Left ventricle myocardium inferior (tissue), 1 donor: ENCODE results near the gene TM9SF1. TPM values are rescaled to one million over a fixed set of nuclear protein-coding genes. Genes with fewer than 3 reads are reported as not detected.
A peak's percentile ranks its signal among the peaks of the same experiment; 100 is the strongest.

Source experiments
- DNase-seq: peaks from one replicate; pipeline ENCODE4 v3.0.0-alpha.2; 2020
- H3K27ac ChIP-seq: fragments of 200-600 bp; replicated peaks from 2 replicates; pipeline ENCODE4 v1.8.0; 2021
- H3K27me3 ChIP-seq: fragments of 200-600 bp; 2 replicates; pipeline ENCODE4 v1.8.0; 2021; ENCODE audit warnings: low read depth
- H3K36me3 ChIP-seq: fragments of 200-600 bp; 2 replicates; pipeline ENCODE4 v1.8.0; 2021
- H3K4me1 ChIP-seq: fragments of 200-600 bp; 2 replicates; pipeline ENCODE4 v1.8.0; 2021
- H3K4me3 ChIP-seq: fragments of 200-600 bp; 2 replicates; pipeline ENCODE4 v1.8.0; 2021; ENCODE audit warnings: mild to moderate bottlenecking, moderate library complexity
- H3K9me3 ChIP-seq: fragments of 200-600 bp; replicated peaks from 2 replicates; pipeline ENCODE4 v1.8.0; 2021
- CTCF ChIP-seq: fragments of 200-600 bp; IDR thresholded peaks from 2 replicates; pipeline ENCODE4 v1.8.0; 2021; ENCODE audit warnings: antibody characterized with exemption, mild to moderate bottlenecking, borderline replicate concordance
- intact Hi-C: fragments of 100-400 bp; cut with micrococcal nuclease; formaldehyde crosslinking; loops from one replicate; pipeline ENCODE4 v1.11.0; 2022
- total RNA-seq: library from RNA; stranded (reverse); fragmentation: NEBNext Ultra II Directional; extraction: Animal tissue kit (Norgen Biotek cat#: 25700); gene quantifications from one replicate; pipeline ENCODE4 v1.2.1, GENCODE V29; 2021
- donor health status: DM: no; HTN: yes; CAD: no; lungs with severe emphysema.

TM9SF1 gene
- total RNA-seq, 1 donor from 2014 or later: 22.2 TPM

- H3K4me1 ChIP-seq: peaks cover 21% of the 10 kb centered on the region
- DNase-seq: no peak
- peak overlapping the region; percentile 83 for H3K4me3 ChIP-seq
- no peaks in the 10 kb centered on the region for H3K9me3 ChIP-seq
- H3K27ac ChIP-seq: no peak overlapping the region
- H3K27me3 ChIP-seq: no peaks in the 10 kb centered on the region
- peaks cover 69% of the 10 kb centered on the region for H3K36me3 ChIP-seq
- intact Hi-C loops: no loop called here
- no peak for TF ChIP-seq CTCF
These were observed 7.7 kb downstream of the TM9SF1 start for GRCh38 chr14:24187539-24187915.

GRCh38 chr14:24186831-24187538, 8.3 kb downstream of the TM9SF1 start:
- Histone ChIP-seq H3K36me3 (peaks cover 69% of the 10 kb centered on the region), H3K4me1 (peaks cover 21% of the 10 kb centered on the region), H3K27me3 (no peaks in the 10 kb centered on the region), H3K4me3 (no peak overlapping the region), H3K9me3 (no peaks in the 10 kb centered on the region), H3K27ac (no peak overlapping the region)
- no peak for DNase-seq
- TF ChIP-seq CTCF: no peak
- intact Hi-C loops: no loop called here

- DNase-seq: no peak
- no peak for TF ChIP-seq CTCF
- H3K27ac ChIP-seq: no peak overlapping the region
- no peaks in the 10 kb centered on the region for H3K27me3 ChIP-seq
- H3K4me3 ChIP-seq: no peak overlapping the region
- intact Hi-C loops: no loop called here
- peaks cover 22% of the 10 kb centered on the region for H3K4me1 ChIP-seq
- H3K9me3 ChIP-seq: no peaks in the 10 kb centered on the region
- peaks cover 70% of the 10 kb centered on the region for H3K36me3 ChIP-seq
These were observed 9.5 kb downstream of the TM9SF1 start for GRCh38 chr14:24185741-24186140.

- peaks cover 30% of the 10 kb centered on the region for H3K4me1 ChIP-seq
- H3K27ac ChIP-seq: no peak overlapping the region
- no peaks in the 10 kb centered on the region for H3K9me3 ChIP-seq
- H3K36me3 ChIP-seq: peaks cover 65% of the 10 kb centered on the region
- no peak overlapping the region for H3K4me3 ChIP-seq
- no peak for TF ChIP-seq CTCF
- DNase-seq: no peak
- H3K27me3 ChIP-seq: no peaks in the 10 kb centered on the region
- intact Hi-C loops: no loop called here
These were observed 10.2 kb downstream of the TM9SF1 start for GRCh38 chr14:24185026-24185425.

- Histone ChIP-seq H3K4me1 (peaks cover 36% of the 10 kb centered on the region), H3K27me3 (no peaks in the 10 kb centered on the region), H3K4me3 (no peak overlapping the region), H3K9me3 (no peaks in the 10 kb centered on the region), H3K36me3 (peaks cover 68% of the 10 kb centered on the region), H3K27ac (no peak overlapping the region)
- DNase-seq: no peak
- TF ChIP-seq CTCF: no peak
- intact Hi-C loops: no loop called here
These were observed 10.9 kb downstream of the TM9SF1 start for GRCh38 chr14:24184104-24184970.
